ENCODE data around the gene PRG2. TPM values are rescaled to one million over a fixed set of nuclear protein-coding genes. Genes with fewer than 3 reads are reported as not detected.
A peak's percentile ranks its signal among the peaks of the same experiment; 100 is the strongest.

The PRG2 gene
- total and polyA plus RNA-seq, 9 of the 15 experiments (the other 6 are each of a cell fraction or from before 2014, with no cell fraction given) = 1.8 to 78.0 (median 26.6) TPM

GRCh38 chr11:57426929-57427726 lies 36.7 kb upstream of the PRG2 start, which contains the start of gene SLC43A3 (continued):
- TF ChIP-seq CLOCK (CRISPR knock-in tag; IDR thresholded peaks at IDR 0.05; ENCODE audit: borderline replicate concordance) (no peak), TFE3 (CRISPR knock-in tag; IDR thresholded peaks at IDR 0.05) (no peak), IRF2 (CRISPR knock-in tag; IDR thresholded peaks at IDR 0.05) (no peak), PREB (CRISPR knock-in tag; IDR thresholded peaks at IDR 0.05) (no peak), ZNF263 (CRISPR knock-in tag; IDR thresholded peaks at IDR 0.05; ENCODE audit: borderline replicate concordance) (no peak), ATF4 (CRISPR knock-in tag; IDR thresholded peaks at IDR 0.05) (no peak), MYC (IDR thresholded peaks at IDR 0.05; ENCODE audit: low read depth, low read length) (peak; percentile 56; the same call in 1 of the 2 replicates), MYC (CRISPR knock-in tag; IDR thresholded peaks at IDR 0.05; ENCODE audit: borderline replicate concordance, low read depth) (no peak), TAL1 (IDR thresholded peaks at IDR 0.05) (no peak), ZNF311 (CRISPR knock-in tag; IDR thresholded peaks at IDR 0.05) (no peak), TEAD4 (IDR thresholded peaks at IDR 0.05; ENCODE audit: low read length) (no peak), TEAD4 (CRISPR knock-in tag; IDR thresholded peaks at IDR 0.05; ENCODE audit: borderline replicate concordance) (no peak), MYNN (IDR thresholded peaks at IDR 0.05) (no peak), MYNN (CRISPR knock-in tag; IDR thresholded peaks at IDR 0.05) (no peak), MCM2 (IDR thresholded peaks at IDR 0.05; ENCODE audit: low read depth) (no peak), ZNF274 (IDR thresholded peaks at IDR 0.05; ENCODE audit: borderline replicate concordance, low read depth, low read length) (no peak), ZNF224 (CRISPR knock-in tag; IDR thresholded peaks at IDR 0.05) (no peak), MTA1 (IDR thresholded peaks at IDR 0.05; ENCODE audit: borderline replicate concordance) (peak; percentile 52; the same call in 1 of the 2 replicates), CEBPB (tag; IDR thresholded peaks at IDR 0.05) (no peak), FOXK2 (conservative IDR thresholded peaks at IDR 0.05 in 1 of 2, IDR thresholded peaks at IDR 0.05 in 1 of 2; ENCODE audit: low read depth in 2 of 2) (peak in 1 of 2 experiments; percentile 37; a peak in 1 of 4 replicates), MAFG (tag; conservative IDR thresholded peaks at IDR 0.05) (no peak)

All from K562 (cell line).